ENCODE measurements around the gene CDH13. TPM values are rescaled to one million over a fixed set of nuclear protein-coding genes. Genes with fewer than 3 reads are reported as not detected.

CDH13 gene
- total and polyA plus RNA-seq, 2 of the 8 experiments (the other 6 are each of a cell fraction or from before 2014, with no cell fraction given) = 2.3 to 2.4 TPM

- H3K27ac ChIP-seq (ENCODE audit: low read depth, low read length) = no peak overlapping the region
- H2BK120ac ChIP-seq (replicated peaks; ENCODE audit: low read depth, low read length) = no peak overlapping the region
- no peak overlapping the region for H4K8ac ChIP-seq (ENCODE audit: extremely low read depth, insufficient read depth, low read length)
- no peak overlapping the region for H3K4ac ChIP-seq (replicated peaks; ENCODE audit: insufficient read length, low read depth, low read length)
- no peak overlapping the region for H3K56ac ChIP-seq (replicated peaks; ENCODE audit: insufficient read length, low read depth, low read length)
- no peaks in the 10 kb centered on the region for H3K9me3 ChIP-seq (ENCODE audit: insufficient read depth in 2 of 2, low read depth in 1 of 2, low read length in 1 of 2)
- no peak overlapping the region for H3K14ac ChIP-seq (ENCODE audit: insufficient read length)
- H3K18ac ChIP-seq (ENCODE audit: extremely low read depth, low read length) = no peak overlapping the region
- H4K91ac ChIP-seq (replicated peaks; ENCODE audit: insufficient read length, low read length) = no peak overlapping the region
- H4K20me1 ChIP-seq (replicated peaks in 1 of 2; ENCODE audit: control insufficient read depth in 1 of 2, insufficient read depth in 2 of 2, low read length in 2 of 2) = no peaks in the 10 kb centered on the region
- H2BK12ac ChIP-seq (ENCODE audit: low read depth, low read length) = peak overlapping the region; percentile 50; the same call in 1 of the 2 replicates
- no peaks in the 10 kb centered on the region for H3K23me2 ChIP-seq (ENCODE audit: low read depth, low read length)
- H4K5ac ChIP-seq (ENCODE audit: insufficient read length, low read depth, low read length) = no peak overlapping the region
- H3K36me3 ChIP-seq (ENCODE audit: control insufficient read depth in 2 of 4, insufficient read depth in 4 of 4, low read length in 3 of 4) = no peaks in the 10 kb centered on the region
- H2BK15ac ChIP-seq (ENCODE audit: low read length) = no peak overlapping the region
- H2BK20ac ChIP-seq (ENCODE audit: low read length) = peak overlapping the region; percentile 82; the same call in 1 of the 2 replicates
- FAIRE-seq (no peak), DNase-seq (ENCODE audit: low read depth in 1 of 2, low spot score in 2 of 2) (no peak)
- H3K4me1 ChIP-seq (replicated peaks in 1 of 4; ENCODE audit: control insufficient read depth in 3 of 4, insufficient read depth in 4 of 4, low read length in 3 of 4) = peaks cover 2 to 11% (median 7%) of the 10 kb centered on the region in 4 experiments; a peak in 6 of 7 replicates
- H2BK5ac ChIP-seq (ENCODE audit: low read depth, low read length) = no peak overlapping the region
- no peak overlapping the region; the same call in 1 of the 2 replicates for H2AFZ ChIP-seq (ENCODE audit: low read length)
- no peak overlapping the region for H3K23ac ChIP-seq (ENCODE audit: insufficient read length)
- H2AK5ac ChIP-seq (ENCODE audit: low read depth, low read length) = no peak overlapping the region
- no peaks in the 10 kb centered on the region for H3K79me1 ChIP-seq (ENCODE audit: low read depth, low read length)
- H3K4me2 ChIP-seq (ENCODE audit: insufficient read depth in 1 of 2, low read depth in 2 of 2, low read length in 2 of 2) = no peak overlapping the region
- H3K79me2 ChIP-seq (ENCODE audit: control insufficient read depth in 1 of 2, insufficient read depth in 2 of 2, low read length in 2 of 2) = no peaks in the 10 kb centered on the region
- no peaks in the 10 kb centered on the region for H3K27me3 ChIP-seq (replicated peaks in 1 of 4; ENCODE audit: control insufficient read depth in 3 of 4, extremely low read depth in 1 of 4, insufficient read depth in 3 of 4, low read length in 3 of 4)
- ChIA-PET POLR2A (ENCODE audit: partially characterized antibody) (no interaction called here), CTCF (ENCODE audit: partially characterized antibody) (no interaction called here)
- H3K9ac ChIP-seq (replicated peaks in 1 of 4; ENCODE audit: extremely low read depth in 1 of 4, low read depth in 3 of 4, low read length in 3 of 4) = no peak overlapping the region
- no peak overlapping the region for H3K4me3 ChIP-seq (ENCODE audit: extremely low read depth in 1 of 4, insufficient read depth in 2 of 4, low read depth in 3 of 4, low read length in 4 of 4)
- WGBS, 2 experiments (ENCODE audit: extremely low coverage in 1 of 2, insufficient coverage in 1 of 2, insufficient read length in 1 of 2, insufficient replicate concordance in 2 of 2, low coverage in 1 of 2, low lambda C conversion rate in 2 of 2, missing lambda C conversion rate in 1 of 2) = 86% methylated on average over 1 of the region's 1 CpG; no CpG with 5 or more reads in 1 of the 2 experiments
- TF ChIP-seq EGR1 (IDR thresholded peaks at IDR 0.05; ENCODE audit: borderline replicate concordance, low read depth, low read length) = no peak
- TF ChIP-seq RAD21 (IDR thresholded peaks at IDR 0.05 in 1 of 2, conservative IDR thresholded peaks at IDR 0.05 in 1 of 2; ENCODE audit: low read depth in 2 of 2, low read length in 2 of 2) = no peak
- no peak for TF ChIP-seq ZNF274 (IDR thresholded peaks at IDR 0.05; ENCODE audit: borderline replicate concordance, extremely low read depth, low read length)
- no peak for TF ChIP-seq USF2 (IDR thresholded peaks at IDR 0.05; ENCODE audit: low read length)
- TF ChIP-seq ATF2 (IDR thresholded peaks at IDR 0.05; ENCODE audit: low read length) = no peak
- no peak for TF ChIP-seq GABPA (IDR thresholded peaks at IDR 0.05; ENCODE audit: borderline replicate concordance, insufficient read depth, low read length)
- no peak for TF ChIP-seq NANOG (IDR thresholded peaks at IDR 0.05; ENCODE audit: insufficient read depth, low read depth, low read length, poor library complexity, severe bottlenecking)
These were observed 1146.0 kb downstream of the CDH13 start for GRCh38 chr16:83772806-83773205.
